Endodermal cell (in vitro differentiated cells): ENCODE results near the gene MINDY1. TPM values are rescaled to one million over a fixed set of nuclear protein-coding genes. Genes with fewer than 3 reads are reported as not detected.

Source experiments
- DNase-seq: peaks from one replicate; pipeline ENCODE4 v3.0.0-alpha.2; 2017
- H3K27ac ChIP-seq: 2 replicates; pipeline ENCODE4 v1.5.1; 2013; ENCODE audit warnings: mild to moderate bottlenecking, low read depth, low read length, moderate library complexity
- H3K27me3 ChIP-seq: 2 replicates; pipeline ENCODE4 v1.6.1; 2013; ENCODE audit warnings: mild to moderate bottlenecking, low read length, moderate library complexity; ENCODE audit not compliant: insufficient read depth, control insufficient read depth, poor library complexity, severe bottlenecking
- H3K36me3 ChIP-seq: 2 replicates; pipeline ENCODE4 v1.7.0; 2013; ENCODE audit warnings: mild to moderate bottlenecking, low read length, moderate library complexity; ENCODE audit not compliant: control insufficient read depth, insufficient read depth
- H3K4me1 ChIP-seq: one replicate; pipeline ENCODE4 v1.7.0; 2013; ENCODE audit warnings: low read length; ENCODE audit not compliant: control insufficient read depth, insufficient read depth
- H3K4me3 ChIP-seq: 2 replicates; pipeline ENCODE4 v1.5.1; 2013; ENCODE audit warnings: mild to moderate bottlenecking, low read length, moderate library complexity
- H3K9ac ChIP-seq: 2 replicates; pipeline ENCODE4 v1.6.1; 2013; ENCODE audit warnings: mild to moderate bottlenecking, low read length, moderate library complexity; ENCODE audit not compliant: poor library complexity, severe bottlenecking; ENCODE audit errors: extremely low read depth
- H3K9me3 ChIP-seq: 2 replicates; pipeline ENCODE4 v1.6.1; 2013; ENCODE audit warnings: mild to moderate bottlenecking, low read length, moderate library complexity; ENCODE audit not compliant: control insufficient read depth
- H3K27ac Mint-ChIP-seq: 2 replicates; pipeline ENCODE4 v1.8.0; 2020; ENCODE audit warnings: mixed read lengths
- H3K27me3 Mint-ChIP-seq: 2 replicates; pipeline ENCODE4 v1.8.0; 2021; ENCODE audit warnings: mild to moderate bottlenecking, mixed read lengths; ENCODE audit not compliant: insufficient read depth
- H3K36me3 Mint-ChIP-seq: 2 replicates; pipeline ENCODE4 v1.8.0; 2020; ENCODE audit warnings: low read depth, mixed read lengths
- H3K4me1 Mint-ChIP-seq: 2 replicates; pipeline ENCODE4 v1.8.0; 2020; ENCODE audit warnings: mixed read lengths
- H3K4me3 Mint-ChIP-seq: 2 replicates; pipeline ENCODE4 v1.8.0; 2020; ENCODE audit warnings: mild to moderate bottlenecking, moderate library complexity, mixed read lengths
- H3K9me3 Mint-ChIP-seq: 2 replicates; pipeline ENCODE4 v1.8.0; 2020; ENCODE audit warnings: mild to moderate bottlenecking, mixed read lengths
- CTCF ChIP-seq: fragments of 200-600 bp; sonication (generic); conservative IDR thresholded peaks from 2 replicates; pipeline ENCODE4 v1.5.0; 2021; ENCODE audit warnings: antibody characterized with exemption, mild to moderate bottlenecking
- WGBS, 2 experiments: methylation state at CpG; one replicate each; pipeline versions ENCODE4 v1.1.5 to v1.1.7; 2013; ENCODE audit warnings: missing lambda C conversion rate in 2 of 2, mixed read lengths in 1 of 2; ENCODE audit not compliant: insufficient coverage in 1 of 2, insufficient read length in 1 of 2; 5-methylcytosine and 5-hydroxymethylcytosine counted together
- total RNA-seq, 2 donors: library from RNA; stranded (reverse); fragmentation: NEBNext Ultra II Directional in 1 of 2; extraction: Animal tissue kit (Norgen Biotek cat#: 25700) in 1 of 2; gene quantifications; 2 replicates in 1 of 2; 3 replicates in 1 of 2; pipeline ENCODE4 v1.2.1, GENCODE V29; 2021

The MINDY1 gene
- total RNA-seq, 2 donors from 2014 or later: 8.6 to 10.8 TPM

GRCh38 chr1:151008244-151009205 is 1.8 kb upstream of the MINDY1 start, which contains the start of gene PRUNE1:
Gene PRUNE1 (plus strand): TSS chr1:151008449. CDS start chr1:151008633, 184 bp downstream.
- Mint-ChIP-seq H3K4me1 (peaks cover 34% of the 10 kb centered on the region), H3K4me3 (peak within 1 kb of the TSS; percentile 98), H3K27me3 (no peaks in the 10 kb centered on the region), H3K27ac (peak within 1 kb of the TSS; percentile 97), H3K36me3 (no peaks in the 10 kb centered on the region), H3K9me3 (no peaks in the 10 kb centered on the region)
- peak; percentile 98 for DNase-seq
- Histone ChIP-seq H3K36me3 (no peaks in the 10 kb centered on the region), H3K4me1 (peaks cover 9% of the 10 kb centered on the region), H3K4me3 (peak within 1 kb of the TSS; percentile 97), H3K9ac (peak within 1 kb of the TSS; percentile 85), H3K27ac (peak within 1 kb of the TSS; percentile 88), H3K27me3 (no peaks in the 10 kb centered on the region), H3K9me3 (no peaks in the 10 kb centered on the region)
- WGBS, 2 experiments: 1 to 3% methylated on average over 52 to 69 of the region's 69 CpGs
- TF ChIP-seq CTCF: no peak

GRCh38 chr1:151007853-151008243 is 1.1 kb upstream of the MINDY1 start:
- peak overlapping the region; percentile 85 for H3K9ac ChIP-seq
- H3K9me3 Mint-ChIP-seq: no peaks in the 10 kb centered on the region
- 39 to 49% methylated on average over 3 to 4 of the region's 4 CpGs for WGBS, 2 experiments
- TF ChIP-seq CTCF: no peak
- peak overlapping the region; percentile 88 for H3K27ac ChIP-seq
- no peaks in the 10 kb centered on the region for H3K36me3 Mint-ChIP-seq
- peak overlapping the region; percentile 98 for H3K4me3 Mint-ChIP-seq
- no peaks in the 10 kb centered on the region for H3K36me3 ChIP-seq
- H3K27me3 ChIP-seq: no peaks in the 10 kb centered on the region
- H3K4me1 Mint-ChIP-seq: peaks cover 34% of the 10 kb centered on the region
- H3K9me3 ChIP-seq: no peaks in the 10 kb centered on the region
- no peaks in the 10 kb centered on the region for H3K27me3 Mint-ChIP-seq
- H3K4me1 ChIP-seq: peaks cover 9% of the 10 kb centered on the region
- DNase-seq: no peak
- H3K4me3 ChIP-seq: peak overlapping the region; percentile 97
- peak overlapping the region; percentile 96 for H3K27ac Mint-ChIP-seq

- H3K4me3 ChIP-seq: peak overlapping the region; percentile 81
- peaks cover 9% of the 10 kb centered on the region for H3K4me1 ChIP-seq
- no peaks in the 10 kb centered on the region for H3K9me3 ChIP-seq
- H3K36me3 ChIP-seq: no peaks in the 10 kb centered on the region
- H3K9me3 Mint-ChIP-seq: no peaks in the 10 kb centered on the region
- peak overlapping the region; percentile 57 for H3K9ac ChIP-seq
- H3K36me3 Mint-ChIP-seq: no peaks in the 10 kb centered on the region
- H3K27me3 ChIP-seq: no peaks in the 10 kb centered on the region
- peak overlapping the region; percentile 96 for H3K27ac Mint-ChIP-seq
- no peak for TF ChIP-seq CTCF
- 79 to 88% methylated on average over 2 to 3 of the region's 4 CpGs for WGBS, 2 experiments
- peaks cover 37% of the 10 kb centered on the region for H3K4me1 Mint-ChIP-seq
- no peaks in the 10 kb centered on the region for H3K27me3 Mint-ChIP-seq
- H3K27ac ChIP-seq: no peak overlapping the region
- no peak for DNase-seq
- H3K4me3 Mint-ChIP-seq: peak overlapping the region; percentile 98
Measured at GRCh38 chr1:151005729-151006319, 878 bp downstream of the MINDY1 start.
